ENCODE data around the gene PHYHD1. TPM values are rescaled to one million over a fixed set of nuclear protein-coding genes. Genes with fewer than 3 reads are reported as not detected.
A peak's percentile ranks its signal among the peaks of the same experiment; 100 is the strongest.
"Not testable (repeated sequence)": the region's sequence is repeated elsewhere in the genome, so short reads cannot be mapped to it uniquely, and the experiment has no call there.

Gene PHYHD1
- total RNA-seq, 1 donor from 2014 or later: 46.5 TPM

DNA sequence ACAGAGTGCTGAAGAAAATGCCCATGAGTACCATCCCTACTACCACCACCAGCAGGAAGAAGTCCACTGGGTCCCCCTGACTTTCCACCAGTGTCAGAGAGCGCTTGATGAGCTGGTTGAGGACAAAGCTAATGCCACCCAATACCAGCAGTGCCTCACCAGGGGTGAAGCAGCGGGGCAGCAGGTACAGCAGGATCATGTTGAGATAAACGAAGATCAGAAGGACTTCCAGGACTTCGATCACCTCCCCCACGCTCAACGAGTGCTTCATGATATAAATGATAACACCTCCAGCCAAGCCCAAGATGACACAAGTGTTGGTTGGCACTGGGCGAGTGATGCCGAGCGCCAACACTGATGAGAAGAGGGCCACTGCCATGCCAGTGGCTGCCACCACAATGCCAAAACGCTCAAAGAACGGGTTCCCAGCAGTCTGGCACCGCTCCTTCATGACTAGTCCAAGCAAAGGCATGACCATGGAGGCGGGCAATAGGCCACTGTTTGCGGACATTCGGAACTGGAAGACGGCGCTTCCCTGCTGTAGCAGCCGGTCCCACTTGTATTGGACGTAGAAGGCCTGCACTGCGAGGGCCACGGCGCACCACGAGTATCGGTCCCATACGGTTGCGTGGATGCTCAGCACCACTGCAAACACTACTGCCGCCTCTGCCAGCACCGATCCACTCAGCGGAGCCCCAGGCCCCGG, 25.9 kb downstream of the PHYHD1 start:
- TF ChIP-seq, protein P1, sequence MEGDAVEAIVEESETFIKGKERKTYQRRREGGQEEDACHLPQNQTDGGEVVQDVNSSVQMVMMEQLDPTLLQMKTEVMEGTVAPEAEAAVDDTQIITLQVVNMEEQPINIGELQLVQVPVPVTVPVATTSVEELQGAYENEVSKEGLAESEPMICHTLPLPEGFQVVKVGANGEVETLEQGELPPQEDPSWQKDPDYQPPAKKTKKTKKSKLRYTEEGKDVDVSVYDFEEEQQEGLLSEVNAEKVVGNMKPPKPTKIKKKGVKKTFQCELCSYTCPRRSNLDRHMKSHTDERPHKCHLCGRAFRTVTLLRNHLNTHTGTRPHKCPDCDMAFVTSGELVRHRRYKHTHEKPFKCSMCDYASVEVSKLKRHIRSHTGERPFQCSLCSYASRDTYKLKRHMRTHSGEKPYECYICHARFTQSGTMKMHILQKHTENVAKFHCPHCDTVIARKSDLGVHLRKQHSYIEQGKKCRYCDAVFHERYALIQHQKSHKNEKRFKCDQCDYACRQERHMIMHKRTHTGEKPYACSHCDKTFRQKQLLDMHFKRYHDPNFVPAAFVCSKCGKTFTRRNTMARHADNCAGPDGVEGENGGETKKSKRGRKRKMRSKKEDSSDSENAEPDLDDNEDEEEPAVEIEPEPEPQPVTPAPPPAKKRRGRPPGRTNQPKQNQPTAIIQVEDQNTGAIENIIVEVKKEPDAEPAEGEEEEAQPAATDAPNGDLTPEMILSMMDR (IDR thresholded peaks at IDR 0.05): no peak
- H3K27ac ChIP-seq: peak overlapping the region; percentile 92
- H3K4me1 ChIP-seq: peaks cover 24% of the 10 kb centered on the region
- no peaks in the 10 kb centered on the region for H3K27me3 ChIP-seq
- no peak for DNase-seq
- peak; percentile 48 for ATAC-seq
- intact Hi-C loops (cut with DNase I): no loop called here
- H3K4me3 ChIP-seq: peak overlapping the region; percentile 96
- peaks cover 22% of the 10 kb centered on the region for H3K36me3 ChIP-seq
- H3K9me3 ChIP-seq: no peaks in the 10 kb centered on the region

DNA sequence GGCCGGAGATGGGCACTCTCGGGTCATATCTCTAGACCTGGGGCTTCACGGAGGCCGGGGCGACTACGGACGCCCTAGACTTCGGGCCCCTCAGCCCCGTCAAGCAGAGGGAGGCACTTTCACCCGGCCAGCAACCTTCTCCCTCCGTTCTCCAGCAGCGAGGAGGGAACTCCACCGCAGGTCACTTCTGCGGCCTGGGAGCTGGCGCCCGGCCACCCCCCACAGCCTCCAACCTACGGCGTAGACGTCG, 26.4 kb downstream of the PHYHD1 start:
- Histone ChIP-seq H3K27ac (peak overlapping the region; percentile 92), H3K9me3 (no peaks in the 10 kb centered on the region), H3K4me1 (peaks cover 24% of the 10 kb centered on the region), H3K36me3 (peaks cover 26% of the 10 kb centered on the region), H3K4me3 (peak overlapping the region; percentile 96), H3K27me3 (no peaks in the 10 kb centered on the region)
- ATAC-seq (no peak), DNase-seq (no peak)
- TF ChIP-seq, protein P1 (IDR thresholded peaks at IDR 0.05): no peak
- intact Hi-C loops (cut with DNase I): no loop called here

DNA sequence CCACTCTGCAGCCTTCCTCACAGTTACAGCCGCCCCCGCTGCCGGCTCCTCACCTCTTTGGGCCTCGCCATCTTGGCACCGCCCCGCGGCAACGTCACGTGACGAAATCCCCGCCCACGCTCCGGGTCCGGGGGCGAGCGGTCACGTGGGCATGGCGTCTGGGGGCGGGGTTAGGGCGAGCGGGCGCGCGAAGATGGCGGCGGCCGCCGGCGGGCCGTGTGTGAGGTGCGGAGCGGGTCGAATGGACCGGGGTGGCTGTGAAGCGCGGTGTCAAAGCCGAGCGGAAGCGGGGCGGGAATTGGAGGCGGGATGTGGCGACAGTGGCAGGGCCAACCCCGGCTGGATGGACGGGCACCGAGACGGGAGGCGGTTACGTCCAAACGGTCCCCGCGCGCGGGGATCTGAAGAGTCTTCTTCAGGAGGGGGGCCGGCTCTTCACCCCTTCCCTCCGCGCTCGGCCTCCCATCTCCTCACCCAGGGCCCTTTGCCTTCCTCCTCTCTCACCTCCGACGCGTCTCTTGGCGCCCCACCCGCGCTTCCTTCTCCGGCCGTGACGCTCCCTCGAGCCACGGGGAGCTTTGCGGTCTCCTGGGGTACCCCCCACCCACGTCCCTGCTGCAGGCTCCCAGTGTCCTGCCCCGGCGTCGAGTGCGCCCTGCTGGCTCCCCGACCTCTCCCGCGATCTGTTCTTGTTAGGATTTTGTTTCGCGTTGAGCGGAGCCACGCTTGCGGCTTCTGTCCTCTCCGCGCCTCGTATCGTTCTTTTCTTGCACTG, 26.9 kb downstream of the PHYHD1 start, which contains the start of the genes DOLK and NUP188:
TSS of gene DOLK (minus strand) at position 77 of the 775 bp plus-strand sequence. CDS start 300 bp downstream, outside the sequence.
TSS of gene NUP188 (plus strand) at position 173 of the 775 bp plus-strand sequence. CDS start at position 194, 21 bp downstream.
- Histone ChIP-seq H3K4me1 (peaks cover 24% of the 10 kb centered on the region), H3K27ac (peak within 1 kb of the TSS; percentile 92), H3K36me3 (peaks cover 31% of the 10 kb centered on the region), H3K9me3 (no peaks in the 10 kb centered on the region), H3K27me3 (no peaks in the 10 kb centered on the region), H3K4me3 (peak within 1 kb of the TSS; percentile 96)
- DNase-seq (peak; percentile 98), ATAC-seq (peak; percentile 95)
- intact Hi-C loops (cut with DNase I): no loop called here
- TF ChIP-seq, protein P1 (IDR thresholded peaks at IDR 0.05): no peak

DNA sequence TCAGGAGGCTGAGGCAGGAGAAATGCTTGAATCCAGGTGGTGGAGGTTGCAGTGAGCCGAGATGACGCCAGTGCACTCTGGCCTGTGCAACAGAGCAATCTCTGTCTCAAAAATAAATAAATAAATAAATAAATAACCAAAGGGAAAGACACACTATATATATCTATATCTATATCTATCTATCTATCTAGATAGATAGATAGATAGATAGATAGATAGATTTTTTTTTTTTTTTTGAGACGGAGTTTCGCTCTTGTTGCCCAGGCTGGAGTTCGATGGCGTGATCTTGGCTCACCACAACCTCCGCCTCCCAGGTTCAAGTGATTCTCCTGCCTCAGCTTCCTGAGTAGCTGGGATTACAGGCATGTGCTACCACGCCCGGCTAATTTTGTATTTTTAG, 40.6 kb downstream of the PHYHD1 start:
- H3K27ac ChIP-seq, H3K4me1 ChIP-seq, DNase-seq, H3K4me3 ChIP-seq, H3K27me3 ChIP-seq, ATAC-seq, H3K9me3 ChIP-seq: not testable (repeated sequence)
- H3K36me3 ChIP-seq: peaks cover 81% of the 10 kb centered on the region
- intact Hi-C loops (cut with DNase I): loop anchor here (10.0 kb wide), 1 partner anchor 357 kb away; no protein-coding TSS in a partner anchor

DNA sequence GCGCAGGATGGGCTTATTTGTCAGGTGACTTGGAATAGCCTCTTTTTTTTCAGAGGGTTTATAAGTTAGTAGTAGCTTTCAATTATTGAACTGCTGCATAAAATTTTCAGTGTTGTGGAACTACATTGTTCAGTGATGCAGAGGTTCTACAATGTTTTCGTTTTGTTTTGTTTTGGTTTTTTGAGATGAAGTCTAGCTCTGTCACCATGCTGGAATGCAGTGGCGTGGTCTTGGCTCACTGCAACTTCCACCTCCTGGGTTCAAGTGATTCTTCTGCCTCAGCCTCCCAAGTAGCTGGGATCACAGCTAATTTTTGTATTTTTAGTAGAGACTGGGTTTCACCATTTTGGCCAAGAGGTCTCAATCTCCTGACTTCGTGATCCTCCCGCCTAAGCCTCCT, 48.7 kb downstream of the PHYHD1 start:
- Histone ChIP-seq H3K36me3 (peaks cover 74% of the 10 kb centered on the region), H3K9me3 (no peaks in the 10 kb centered on the region), H3K4me3 (no peak overlapping the region), H3K27ac (no peak overlapping the region), H3K4me1 (no peaks in the 10 kb centered on the region), H3K27me3 (no peaks in the 10 kb centered on the region)
- no peak for DNase-seq
- ATAC-seq: no peak
- TF ChIP-seq, protein P1 (IDR thresholded peaks at IDR 0.05): no peak
- intact Hi-C loops (cut with DNase I): loop anchor here (10.0 kb wide), 1 partner anchor 365 kb away; no protein-coding TSS in a partner anchor

DNA sequence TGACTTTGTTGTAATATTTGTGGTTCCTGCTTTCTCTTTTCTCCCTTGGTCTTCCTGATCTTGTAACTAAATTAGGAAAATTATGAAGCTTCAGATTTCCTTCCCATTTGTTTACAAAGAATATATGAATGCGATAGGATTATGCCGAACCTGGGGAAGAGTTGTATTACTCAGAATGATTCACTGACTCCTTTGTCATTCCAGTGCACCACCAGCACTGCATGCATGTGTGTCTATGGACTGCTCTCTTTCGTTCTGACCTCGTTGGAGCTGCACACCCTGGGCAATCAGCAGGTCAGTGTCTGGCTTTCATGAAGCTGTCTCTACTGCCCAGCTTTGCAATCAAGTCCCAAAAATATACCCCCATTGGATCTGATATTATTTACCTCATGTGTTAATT, 52.2 kb downstream of the PHYHD1 start:
- TF ChIP-seq, protein P1 (IDR thresholded peaks at IDR 0.05): no peak
- Histone ChIP-seq H3K27ac (no peak overlapping the region), H3K4me1 (no peaks in the 10 kb centered on the region), H3K9me3 (no peaks in the 10 kb centered on the region), H3K27me3 (no peaks in the 10 kb centered on the region), H3K4me3 (no peak overlapping the region), H3K36me3 (peaks cover 96% of the 10 kb centered on the region)
- DNase-seq (no peak), ATAC-seq (no peak)
- intact Hi-C loops (cut with DNase I): no loop called here
